CD14-positive monocyte (primary cell): Measurements from ENCODE around the gene MARK4. TPM values are rescaled to one million over a fixed set of nuclear protein-coding genes. Genes with fewer than 3 reads are reported as not detected.
A peak's percentile ranks its signal among the peaks of the same experiment; 100 is the strongest.

Source experiments
- DNase-seq, 3 donors: peaks; one replicate each; pipeline ENCODE4 v3.0.0-alpha.2; 2011 to 2022
- H2AFZ ChIP-seq: 2 replicates; pipeline ENCODE4 v1.6.0; 2012; ENCODE audit warnings: mild to moderate bottlenecking, low read depth, low read length, inconsistent platforms; ENCODE audit not compliant: insufficient read depth, poor library complexity, severe bottlenecking
- H3K27ac ChIP-seq, 2 donors: 1 replicate in 1 of 2; 2 replicates in 1 of 2; pipeline ENCODE4 v1.5.1; 2012 to 2013; ENCODE audit warnings: low read length in 2 of 2, control low read depth in 1 of 2, inconsistent platforms in 1 of 2, low read depth in 1 of 2, mild to moderate bottlenecking in 1 of 2
- H3K27me3 ChIP-seq, 2 donors: one replicate each; pipeline versions ENCODE4 v1.6.0 to v1.6.1; 2011 to 2013; ENCODE audit warnings: low read length in 2 of 2; ENCODE audit not compliant: control insufficient read depth in 2 of 2, insufficient read depth in 2 of 2
- H3K36me3 ChIP-seq, 2 donors: replicated peaks in 1 of 2; 1 replicate in 1 of 2; 2 replicates in 1 of 2; pipeline versions ENCODE4 v1.5.1 to v1.6.1; 2012 to 2013; ENCODE audit warnings: low read length in 2 of 2, control low read depth in 1 of 2, inconsistent platforms in 1 of 2, mild to moderate bottlenecking in 1 of 2; ENCODE audit not compliant: insufficient read depth in 2 of 2, control insufficient read depth in 1 of 2
- H3K4me1 ChIP-seq, 2 donors: 1 replicate in 1 of 2; 2 replicates in 1 of 2; pipeline versions ENCODE4 v1.5.1 to v1.6.1; 2012 to 2013; ENCODE audit warnings: low read length in 2 of 2, control low read depth in 1 of 2, inconsistent platforms in 1 of 2, mild to moderate bottlenecking in 1 of 2, moderate library complexity in 1 of 2; ENCODE audit not compliant: insufficient read depth in 2 of 2, control insufficient read depth in 1 of 2
- H3K4me2 ChIP-seq: replicated peaks from 2 replicates; pipeline ENCODE3; 2012; ENCODE audit warnings: low read length, moderate library complexity, mild to moderate bottlenecking; ENCODE audit not compliant: poor library complexity, severe bottlenecking; ENCODE audit errors: extremely low read depth
- H3K4me3 ChIP-seq, 3 experiments: fragments of 200-600 bp in 1 of 3; sonication (generic) in 1 of 3; replicated peaks in 1 of 3; 1 replicate in 2 of 3; 2 replicates in 1 of 3; pipeline ENCODE4 v1.5.1; 2011 to 2013; ENCODE audit warnings: low read length in 3 of 3, mild to moderate bottlenecking in 3 of 3, control low read depth in 2 of 3, low read depth in 2 of 3, inconsistent platforms in 1 of 3, moderate library complexity in 1 of 3
- H3K79me2 ChIP-seq: 2 replicates; pipeline ENCODE4 v1.6.0; 2012; ENCODE audit warnings: mild to moderate bottlenecking, control low read depth, inconsistent platforms, low read length, moderate library complexity; ENCODE audit not compliant: insufficient read depth
- H3K9ac ChIP-seq: 2 replicates; pipeline ENCODE4 v1.6.0; 2017; ENCODE audit warnings: low read length, mild to moderate bottlenecking; ENCODE audit not compliant: insufficient read depth, poor library complexity, severe bottlenecking
- H3K9me3 ChIP-seq, 2 donors: replicated peaks in 1 of 2; 1 replicate in 1 of 2; 2 replicates in 1 of 2; pipeline versions ENCODE4 v1.5.1 to v1.6.1; 2012 to 2013; ENCODE audit warnings: low read length in 2 of 2, control low read depth in 1 of 2; ENCODE audit not compliant: control insufficient read depth in 1 of 2, insufficient read depth in 1 of 2
- H4K20me1 ChIP-seq: 2 replicates; pipeline ENCODE4 v1.6.0; 2012; ENCODE audit warnings: mild to moderate bottlenecking, low read length, control low read depth, moderate library complexity; ENCODE audit not compliant: insufficient read depth
- H3K27ac Mint-ChIP-seq, 7 donors: one replicate each; pipeline ENCODE4 v1.8.0; 2020; ENCODE audit warnings: mild to moderate bottlenecking in 7 of 7, mixed read lengths in 7 of 7, moderate library complexity in 6 of 7, inconsistent platforms in 2 of 7
- H3K27me3 Mint-ChIP-seq, 3 donors: one replicate each; pipeline ENCODE4 v1.8.0; 2021 to 2022; ENCODE audit warnings: low read depth in 3 of 3, mild to moderate bottlenecking in 3 of 3, mixed read lengths in 3 of 3, moderate library complexity in 3 of 3, inconsistent platforms in 1 of 3
- H3K36me3 Mint-ChIP-seq, 2 donors: one replicate each; pipeline ENCODE4 v1.8.0; 2020; ENCODE audit warnings: mixed read lengths in 2 of 2, inconsistent platforms in 1 of 2, mild to moderate bottlenecking in 1 of 2
- H3K4me1 Mint-ChIP-seq: one replicate; pipeline ENCODE4 v1.8.0; 2020; ENCODE audit warnings: mild to moderate bottlenecking, mixed read lengths
- H3K4me3 Mint-ChIP-seq, 2 donors: one replicate each; pipeline ENCODE4 v1.8.0; 2020; ENCODE audit warnings: mild to moderate bottlenecking in 2 of 2, mixed read lengths in 2 of 2, moderate library complexity in 1 of 2
- H3K9me3 Mint-ChIP-seq, 7 donors: one replicate each; pipeline ENCODE4 v1.8.0; 2020 to 2022; ENCODE audit warnings: mixed read lengths in 7 of 7, mild to moderate bottlenecking in 6 of 7, moderate library complexity in 6 of 7, inconsistent platforms in 2 of 7
- CTCF ChIP-seq: fragments of 200-600 bp; IDR thresholded peaks from one replicate; pipeline ENCODE4 v1.8.0; 2022; ENCODE audit warnings: antibody characterized with exemption, mild to moderate bottlenecking
- WGBS: methylation state at CpG from one replicate; pipeline ENCODE4 v1.1.5; 2013; ENCODE audit warnings: missing lambda C conversion rate; ENCODE audit not compliant: insufficient coverage; 5-methylcytosine and 5-hydroxymethylcytosine counted together
- intact Hi-C, 2 donors: fragments of 100-400 bp; cut with micrococcal nuclease; formaldehyde crosslinking; loops; one replicate each; pipeline versions ENCODE4 v1.15.0 to v1.15.1; 2023
- polyA plus RNA-seq, 3 donors: library from polyadenylated mRNA; depleted of rRNA in 1 of 3; unstranded in 2 of 3; stranded (reverse) in 1 of 3; fragments of 300-500 nt in 2 of 3; fragments of >200 nt in 1 of 3; fragmentation: Illumina TruSeq in 2 of 3; gene quantifications; 1 replicate in 2 of 3; 2 replicates in 1 of 3; pipeline ENCODE4 v1.2.3, GENCODE V29; 2012 to 2021

Gene MARK4
- polyA plus RNA-seq, 3 donors, result 0.59 to 18.4 (median 0.69) TPM

GRCh38 chr19:45345506-45345860 lies 94.4 kb downstream of the MARK4 start:
- Histone ChIP-seq H2AFZ (no peak overlapping the region), H4K20me1 (no peaks in the 10 kb centered on the region), H3K27me3 (peaks cover 2 to 33% of the 10 kb centered on the region in 2 donors), H3K79me2 (no peaks in the 10 kb centered on the region), H3K4me3 (no peak overlapping the region), H3K4me2 (no peak overlapping the region), H3K9me3 (no peaks in the 10 kb centered on the region), H3K9ac (no peak overlapping the region), H3K27ac (no peak overlapping the region), H3K36me3 (no peaks in the 10 kb centered on the region), H3K4me1 (peaks cover 0 to 5% of the 10 kb centered on the region in 2 donors)
- H3K4me1 Mint-ChIP-seq, result no peaks in the 10 kb centered on the region
- no peak for DNase-seq
- H3K27me3 Mint-ChIP-seq, result peaks cover 13 to 30% (median 21%) of the 10 kb centered on the region in 3 donors
- peak overlapping the region in 1 of 7 donors; percentile 26 for H3K27ac Mint-ChIP-seq
- intact Hi-C loops, result loop anchor here in 1 of 2 donors (10.0 kb wide), 1 partner anchor 201 kb away; no protein-coding TSS in a partner anchor
- H3K36me3 Mint-ChIP-seq, result peaks cover 2 to 3% of the 10 kb centered on the region in 2 donors
- H3K9me3 Mint-ChIP-seq, result peaks cover 0 to 1% (median 0%) of the 10 kb centered on the region in 7 donors
- WGBS, result 91% methylated on average over 14 of the region's 15 CpGs
- no peak for TF ChIP-seq CTCF
- H3K4me3 Mint-ChIP-seq, result peak overlapping the region in 1 of 2 donors; percentile 28

- Mint-ChIP-seq H3K4me3 (no peak overlapping the region), H3K9me3 (peaks cover 0 to 1% (median 0%) of the 10 kb centered on the region in 7 donors), H3K36me3 (peaks cover 10% of the 10 kb centered on the region in 2 donors), H3K27ac (no peak overlapping the region), H3K27me3 (peaks cover 13 to 30% (median 21%) of the 10 kb centered on the region in 3 donors), H3K4me1 (no peaks in the 10 kb centered on the region)
- peaks cover 7% of the 10 kb centered on the region in 2 donors for H3K36me3 ChIP-seq
- no peaks in the 10 kb centered on the region for H3K79me2 ChIP-seq
- no peaks in the 10 kb centered on the region for H4K20me1 ChIP-seq
- no peak overlapping the region for H3K4me3 ChIP-seq
- H3K27me3 ChIP-seq, result peaks cover 0 to 25% of the 10 kb centered on the region in 2 donors
- no peak overlapping the region for H3K9ac ChIP-seq
- DNase-seq, result no peak
- no peak overlapping the region for H2AFZ ChIP-seq
- TF ChIP-seq CTCF, result no peak
- intact Hi-C loops, result loop anchor here in 1 of 2 donors (10.0 kb wide), 1 partner anchor 202 kb away; no protein-coding TSS in a partner anchor
- no peak overlapping the region for H3K27ac ChIP-seq
- no peak overlapping the region for H3K4me2 ChIP-seq
- H3K4me1 ChIP-seq, result no peaks in the 10 kb centered on the region
- 40% methylated on average over 23 of the region's 27 CpGs for WGBS
- no peaks in the 10 kb centered on the region for H3K9me3 ChIP-seq
Measured at GRCh38 chr19:45346449-45346848, 95.4 kb downstream of the MARK4 start.
